ENCODE results near the gene SIPA1.

DNA sequence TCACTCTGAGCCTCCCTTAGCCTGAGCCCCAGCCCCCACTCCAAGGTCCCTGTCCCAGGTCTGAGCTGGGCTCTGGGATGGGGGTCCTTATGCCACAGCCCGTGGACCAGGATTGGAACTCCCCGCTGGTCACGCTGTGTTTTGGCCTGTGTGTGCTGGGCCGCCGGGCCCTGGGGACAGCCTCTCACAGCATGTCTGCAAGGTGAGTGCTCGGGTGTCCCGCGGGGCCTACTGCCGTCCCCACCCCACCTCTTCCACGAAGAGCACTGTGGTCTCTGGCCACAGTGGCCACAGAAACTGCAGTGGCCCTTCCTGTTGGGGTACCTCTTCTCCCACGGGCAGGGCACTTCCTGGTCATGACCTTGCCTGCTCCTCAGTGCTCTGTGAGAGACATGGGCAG lies 3.5 kb upstream of the SIPA1 start:
- TF ChIP-seq, protein P1, sequence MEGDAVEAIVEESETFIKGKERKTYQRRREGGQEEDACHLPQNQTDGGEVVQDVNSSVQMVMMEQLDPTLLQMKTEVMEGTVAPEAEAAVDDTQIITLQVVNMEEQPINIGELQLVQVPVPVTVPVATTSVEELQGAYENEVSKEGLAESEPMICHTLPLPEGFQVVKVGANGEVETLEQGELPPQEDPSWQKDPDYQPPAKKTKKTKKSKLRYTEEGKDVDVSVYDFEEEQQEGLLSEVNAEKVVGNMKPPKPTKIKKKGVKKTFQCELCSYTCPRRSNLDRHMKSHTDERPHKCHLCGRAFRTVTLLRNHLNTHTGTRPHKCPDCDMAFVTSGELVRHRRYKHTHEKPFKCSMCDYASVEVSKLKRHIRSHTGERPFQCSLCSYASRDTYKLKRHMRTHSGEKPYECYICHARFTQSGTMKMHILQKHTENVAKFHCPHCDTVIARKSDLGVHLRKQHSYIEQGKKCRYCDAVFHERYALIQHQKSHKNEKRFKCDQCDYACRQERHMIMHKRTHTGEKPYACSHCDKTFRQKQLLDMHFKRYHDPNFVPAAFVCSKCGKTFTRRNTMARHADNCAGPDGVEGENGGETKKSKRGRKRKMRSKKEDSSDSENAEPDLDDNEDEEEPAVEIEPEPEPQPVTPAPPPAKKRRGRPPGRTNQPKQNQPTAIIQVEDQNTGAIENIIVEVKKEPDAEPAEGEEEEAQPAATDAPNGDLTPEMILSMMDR (IDR thresholded peaks at IDR 0.05) = no peak
- no peak for TF ChIP-seq EP300 (IDR thresholded peaks at IDR 0.05; ENCODE audit: low read depth)
- no peak for TF ChIP-seq POLR2AphosphoS5 (IDR thresholded peaks at IDR 0.05)
- TF ChIP-seq POLR2A (IDR thresholded peaks at IDR 0.05) = no peak

Measured in transverse colon (tissue), 4 donors.